ENCODE measurements around the gene MTG1.
"Not testable (repeated sequence)": the region's sequence is repeated elsewhere in the genome, so short reads cannot be mapped to it uniquely, and the experiment has no call there.

The MTG1 gene

DNA sequence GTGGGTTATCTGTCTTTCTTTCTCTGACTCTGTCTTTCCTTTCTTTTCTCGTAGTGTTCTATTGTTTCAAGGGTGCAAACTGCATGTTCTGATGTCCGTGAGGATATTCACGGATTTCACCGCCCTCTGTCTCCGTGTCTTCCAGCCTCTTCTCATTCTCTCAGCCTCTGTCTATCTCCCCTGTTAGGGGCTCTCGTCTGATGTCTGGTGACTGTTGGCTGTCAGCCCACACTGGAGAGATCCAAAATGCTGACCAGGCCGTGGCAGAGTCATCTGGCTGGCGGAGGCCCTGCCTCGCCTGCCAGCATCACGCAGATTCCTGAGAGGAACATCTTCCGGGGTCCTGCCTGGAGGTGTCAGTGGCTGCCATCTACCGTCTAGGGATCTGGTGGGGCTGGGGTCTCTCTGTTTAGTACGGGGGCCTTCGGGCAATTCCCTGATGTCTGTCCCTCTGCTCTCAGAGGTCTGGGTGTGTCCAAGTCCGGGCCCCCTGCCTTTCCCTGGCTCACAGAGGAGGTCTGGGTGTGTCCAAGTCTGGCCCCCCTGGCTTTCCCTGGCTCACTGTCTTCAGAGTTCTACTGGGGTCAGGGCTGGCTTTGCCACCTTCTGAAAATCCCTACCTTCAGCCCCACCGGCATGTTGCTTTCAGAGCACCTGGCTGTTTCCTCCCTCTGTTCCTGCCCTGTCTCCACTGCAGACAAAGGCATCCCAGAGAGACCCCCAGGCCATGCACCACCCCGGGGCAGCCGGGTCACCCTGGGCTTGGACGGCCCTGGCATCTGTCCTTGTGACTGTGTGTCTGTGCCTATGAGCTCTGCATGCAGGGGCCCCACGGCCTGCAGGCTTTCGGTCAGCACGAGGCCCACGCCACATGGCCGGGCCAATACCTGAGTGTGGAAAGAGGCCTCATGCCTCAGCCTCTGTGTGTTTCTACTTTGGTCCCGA is 45.8 kb downstream of the MTG1 start:
- H3K4me3 ChIP-seq (ENCODE audit: low read depth, low read length): no peak overlapping the region
- TF ChIP-seq, protein P1, sequence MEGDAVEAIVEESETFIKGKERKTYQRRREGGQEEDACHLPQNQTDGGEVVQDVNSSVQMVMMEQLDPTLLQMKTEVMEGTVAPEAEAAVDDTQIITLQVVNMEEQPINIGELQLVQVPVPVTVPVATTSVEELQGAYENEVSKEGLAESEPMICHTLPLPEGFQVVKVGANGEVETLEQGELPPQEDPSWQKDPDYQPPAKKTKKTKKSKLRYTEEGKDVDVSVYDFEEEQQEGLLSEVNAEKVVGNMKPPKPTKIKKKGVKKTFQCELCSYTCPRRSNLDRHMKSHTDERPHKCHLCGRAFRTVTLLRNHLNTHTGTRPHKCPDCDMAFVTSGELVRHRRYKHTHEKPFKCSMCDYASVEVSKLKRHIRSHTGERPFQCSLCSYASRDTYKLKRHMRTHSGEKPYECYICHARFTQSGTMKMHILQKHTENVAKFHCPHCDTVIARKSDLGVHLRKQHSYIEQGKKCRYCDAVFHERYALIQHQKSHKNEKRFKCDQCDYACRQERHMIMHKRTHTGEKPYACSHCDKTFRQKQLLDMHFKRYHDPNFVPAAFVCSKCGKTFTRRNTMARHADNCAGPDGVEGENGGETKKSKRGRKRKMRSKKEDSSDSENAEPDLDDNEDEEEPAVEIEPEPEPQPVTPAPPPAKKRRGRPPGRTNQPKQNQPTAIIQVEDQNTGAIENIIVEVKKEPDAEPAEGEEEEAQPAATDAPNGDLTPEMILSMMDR (IDR thresholded peaks at IDR 0.05; ENCODE audit: borderline replicate concordance, insufficient read depth, low read depth, low read length): no peak

DNA sequence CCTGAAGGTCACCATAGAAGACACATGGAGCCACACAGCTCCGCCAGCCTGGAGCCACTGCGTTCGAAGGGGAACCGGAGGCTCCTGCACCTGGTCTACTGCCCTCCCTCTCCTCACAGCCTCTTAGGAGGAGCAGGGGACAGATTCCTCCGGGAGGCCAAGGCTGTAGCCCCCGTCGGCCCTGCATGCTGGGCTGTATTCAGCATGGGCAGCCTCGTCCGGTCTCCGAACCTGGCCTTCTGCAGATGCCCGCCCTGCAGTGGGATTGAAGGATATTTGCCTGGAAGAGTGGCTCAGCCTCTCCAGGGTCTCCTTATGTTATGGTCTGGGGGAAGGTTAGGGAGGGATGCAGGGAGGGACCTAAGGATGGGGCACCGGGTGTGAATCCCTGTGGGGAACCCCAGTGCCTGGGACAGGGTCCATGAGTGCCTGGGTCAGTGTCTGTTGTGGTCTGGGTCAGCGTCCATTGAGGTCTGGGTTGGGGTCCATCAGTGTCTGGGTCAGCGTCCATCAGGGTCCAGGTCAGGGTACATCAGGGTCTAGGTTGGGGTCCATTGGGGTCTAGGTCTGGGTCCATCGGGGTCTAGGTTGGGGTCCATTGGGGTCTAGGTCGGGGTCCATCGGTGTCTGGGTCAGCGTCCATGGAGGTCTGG is 46.8 kb downstream of the MTG1 start:
- TF ChIP-seq, protein P1 (IDR thresholded peaks at IDR 0.05; ENCODE audit: borderline replicate concordance, insufficient read depth, low read depth, low read length): no peak
- H3K4me3 ChIP-seq (ENCODE audit: low read depth, low read length): no peak overlapping the region

DNA sequence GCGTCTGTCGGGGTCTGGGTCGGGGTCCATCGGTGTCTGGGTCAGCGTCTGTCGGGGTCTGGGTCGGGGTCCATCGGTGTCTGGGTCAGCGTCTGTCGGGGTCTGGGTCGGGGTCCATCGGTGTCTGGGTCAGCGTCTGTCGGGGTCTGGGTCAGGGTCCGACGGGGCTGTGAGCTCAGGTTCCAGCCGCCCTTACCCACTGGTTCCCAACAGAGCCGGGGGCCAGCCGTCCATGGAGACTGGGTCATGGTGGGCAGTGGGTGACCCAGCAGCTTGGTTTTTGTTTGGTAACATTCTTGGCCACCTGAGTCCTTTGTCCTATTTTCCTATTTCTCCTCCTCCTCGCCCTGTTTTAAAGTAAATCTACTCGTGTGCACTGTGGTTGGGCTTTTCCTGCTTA is 47.4 kb downstream of the MTG1 start:
- not testable (repeated sequence) for H3K4me3 ChIP-seq (ENCODE audit: low read depth, low read length)

DNA sequence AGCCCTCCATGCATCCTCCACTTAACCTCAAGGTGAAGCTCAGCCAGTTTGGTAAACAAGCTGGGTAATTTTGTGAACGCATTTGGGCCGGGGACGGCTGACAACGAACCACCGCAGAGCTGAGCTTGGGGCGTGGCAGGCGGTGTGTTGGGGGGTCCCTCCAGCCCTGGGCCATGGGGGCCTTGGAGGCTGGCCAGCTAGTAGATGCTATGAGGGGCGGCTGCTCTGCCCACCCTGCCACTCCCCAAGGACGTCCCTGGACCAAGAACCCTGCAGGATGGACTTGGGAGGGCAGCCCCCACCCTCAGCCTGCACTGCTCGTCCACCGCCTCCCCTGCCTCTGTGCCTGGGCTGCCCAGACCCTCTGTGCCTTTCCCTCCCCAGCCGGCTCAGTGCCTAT is 47.8 kb downstream of the MTG1 start:
- TF ChIP-seq, protein P1 (IDR thresholded peaks at IDR 0.05; ENCODE audit: borderline replicate concordance, insufficient read depth, low read depth, low read length): no peak
- H3K4me3 ChIP-seq (ENCODE audit: low read depth, low read length): no peak overlapping the region

DNA sequence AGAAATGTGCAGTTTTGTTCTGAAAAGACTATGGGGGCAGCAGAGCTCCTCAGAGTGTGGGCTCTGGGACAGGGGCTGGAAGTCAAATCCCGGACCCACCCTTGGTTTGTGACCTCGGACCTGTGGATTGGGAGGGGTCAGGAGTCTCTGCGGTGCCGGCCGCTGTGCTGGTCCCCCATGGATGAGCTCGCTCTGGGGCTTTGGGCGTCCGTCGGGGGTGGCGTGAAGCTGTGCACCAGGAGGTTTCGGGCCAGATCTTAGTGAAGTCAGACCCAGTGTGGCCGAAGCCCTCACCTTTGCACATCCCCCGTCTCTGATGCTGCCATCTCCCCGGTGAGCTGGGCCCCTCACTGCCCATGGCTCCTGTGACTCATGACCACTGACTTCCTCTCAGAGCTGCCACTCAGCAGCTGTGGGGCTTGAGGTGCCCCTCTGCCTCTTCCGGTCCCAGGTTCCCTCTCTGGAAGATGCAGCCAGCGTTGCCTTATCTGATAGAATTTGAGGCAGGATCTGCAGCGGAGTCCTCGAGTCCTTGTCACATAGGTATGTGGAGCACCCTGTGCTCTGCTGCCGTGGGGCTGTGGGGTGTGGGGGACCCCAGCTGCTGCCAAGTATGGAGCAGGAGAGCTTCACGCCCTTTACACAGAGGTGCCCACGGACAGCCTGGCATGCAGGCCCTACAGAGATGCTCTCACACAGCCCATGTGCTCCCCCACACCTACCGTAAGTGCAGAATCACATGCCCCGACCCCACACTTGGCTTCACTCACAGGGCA is 48.4 kb downstream of the MTG1 start:
- no peak overlapping the region for H3K4me3 ChIP-seq (ENCODE audit: low read depth, low read length)
- TF ChIP-seq, protein P1 (IDR thresholded peaks at IDR 0.05; ENCODE audit: borderline replicate concordance, insufficient read depth, low read depth, low read length): no peak

DNA sequence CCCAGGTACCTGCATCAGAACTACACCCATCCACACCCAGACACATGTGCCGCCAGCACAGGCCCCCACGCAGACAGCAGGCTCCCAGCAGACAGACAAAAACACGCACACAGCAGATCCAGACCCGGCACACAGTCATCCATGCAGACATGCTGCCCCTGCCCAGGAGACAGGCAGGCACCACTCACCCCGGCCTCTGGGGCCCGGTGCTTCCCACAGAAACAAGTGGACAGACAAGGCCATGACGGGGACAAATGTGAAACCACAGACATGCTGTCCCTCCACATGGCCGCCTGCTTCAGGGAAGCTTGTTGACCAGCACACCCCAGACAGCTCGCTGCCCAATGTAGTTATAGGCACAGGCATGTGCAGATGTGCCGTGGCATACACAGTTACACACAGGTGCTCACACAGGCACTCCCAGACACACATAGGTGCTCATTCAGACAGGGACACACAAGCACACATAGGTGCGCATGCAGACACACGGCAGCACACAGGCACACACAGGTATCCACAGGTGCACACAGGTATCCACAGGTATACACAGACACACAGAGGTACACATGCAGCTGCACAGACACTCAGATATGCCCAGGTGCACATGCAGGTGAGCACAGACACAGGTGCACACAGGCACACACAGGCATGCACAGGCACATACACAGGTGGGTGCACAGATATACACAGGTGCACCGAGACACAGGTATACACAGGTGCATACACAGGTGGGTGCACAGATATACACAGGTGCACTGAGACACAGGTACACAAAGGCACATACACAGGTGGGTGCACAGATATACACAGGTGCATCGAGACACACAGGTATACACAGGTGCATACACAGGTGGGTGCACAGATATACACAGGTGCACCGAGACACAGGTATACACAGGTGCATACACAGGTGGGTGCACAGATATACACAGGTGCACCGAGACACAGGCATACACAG is 49.3 kb downstream of the MTG1 start:
- no peak overlapping the region for H3K4me3 ChIP-seq (ENCODE audit: low read depth, low read length)
- TF ChIP-seq, protein P1 (IDR thresholded peaks at IDR 0.05; ENCODE audit: borderline replicate concordance, insufficient read depth, low read depth, low read length): no peak
